Body of pancreas (tissue), 4 donors: Measurements from ENCODE around the gene SIPA1L3.

Source experiments
- POLR2A ChIP-seq, 3 donors: fragments of 450-650 bp; IDR thresholded peaks; one replicate each; pipeline ENCODE4 v1.6.1; 2016; ENCODE audit warnings: antibody characterized with exemption in 3 of 3, mild to moderate bottlenecking in 2 of 3
- TF ChIP-seq, protein P1 (sequence below), 7 experiments: fragments of 450-650 bp in 4 of 7; fragments of 200-600 bp in 3 of 7; sonication (generic) in 3 of 7; IDR thresholded peaks; one replicate each; pipeline ENCODE4 v1.5.1; 2016 to 2019; ENCODE audit warnings: antibody characterized with exemption in 7 of 7

DNA sequence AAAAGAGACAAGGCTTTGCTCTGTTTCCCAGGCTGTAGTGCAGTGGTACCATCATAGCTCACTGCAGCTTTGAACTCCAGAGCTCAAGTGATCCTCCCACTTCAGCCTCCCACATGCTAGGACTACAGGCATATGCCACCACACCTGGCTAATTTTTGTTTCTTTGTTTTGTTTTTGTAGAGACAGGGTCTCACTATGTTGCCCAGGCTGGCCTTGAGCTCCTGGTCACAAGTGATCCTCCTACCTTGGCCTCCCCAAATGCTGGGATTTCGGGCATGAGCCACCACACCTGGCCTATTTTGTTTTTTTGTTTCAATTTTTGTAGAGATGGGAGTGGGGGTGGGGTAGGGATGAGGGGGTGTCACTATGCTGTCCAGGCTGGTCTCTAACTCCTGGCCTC, 7.6 kb upstream of the SIPA1L3 start:
- TF ChIP-seq, protein P1, sequence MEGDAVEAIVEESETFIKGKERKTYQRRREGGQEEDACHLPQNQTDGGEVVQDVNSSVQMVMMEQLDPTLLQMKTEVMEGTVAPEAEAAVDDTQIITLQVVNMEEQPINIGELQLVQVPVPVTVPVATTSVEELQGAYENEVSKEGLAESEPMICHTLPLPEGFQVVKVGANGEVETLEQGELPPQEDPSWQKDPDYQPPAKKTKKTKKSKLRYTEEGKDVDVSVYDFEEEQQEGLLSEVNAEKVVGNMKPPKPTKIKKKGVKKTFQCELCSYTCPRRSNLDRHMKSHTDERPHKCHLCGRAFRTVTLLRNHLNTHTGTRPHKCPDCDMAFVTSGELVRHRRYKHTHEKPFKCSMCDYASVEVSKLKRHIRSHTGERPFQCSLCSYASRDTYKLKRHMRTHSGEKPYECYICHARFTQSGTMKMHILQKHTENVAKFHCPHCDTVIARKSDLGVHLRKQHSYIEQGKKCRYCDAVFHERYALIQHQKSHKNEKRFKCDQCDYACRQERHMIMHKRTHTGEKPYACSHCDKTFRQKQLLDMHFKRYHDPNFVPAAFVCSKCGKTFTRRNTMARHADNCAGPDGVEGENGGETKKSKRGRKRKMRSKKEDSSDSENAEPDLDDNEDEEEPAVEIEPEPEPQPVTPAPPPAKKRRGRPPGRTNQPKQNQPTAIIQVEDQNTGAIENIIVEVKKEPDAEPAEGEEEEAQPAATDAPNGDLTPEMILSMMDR (IDR thresholded peaks at IDR 0.05) = no peak
- no peak for TF ChIP-seq POLR2A (IDR thresholded peaks at IDR 0.05)
